K562 (cell line): ENCODE data around the gene RBM28. TPM values are rescaled to one million over a fixed set of nuclear protein-coding genes. Genes with fewer than 3 reads are reported as not detected.
A peak's percentile ranks its signal among the peaks of the same experiment; 100 is the strongest.

Source experiments
- ATAC-seq: fragments of 200-7000 bp; cut with Tn5 transposase; 3 replicates; pipeline ENCODE4 v1.9.1; 2020; ENCODE audit warnings: moderate library complexity
- BruUV-seq: library from RNA; stranded (reverse); fragments of 400-500 nt; replicated peaks from 2 replicates; lab custom pipeline; 2021; lab: Mats Ljungman, UMichigan
- CTCF ChIA-PET: fragments of 300-600 bp; formaldehyde crosslinking; extraction: SDS; loops from one replicate; lab custom pipeline; 2021; ENCODE audit warnings: low intra/inter-chr PET ratio; lab: Yijun Ruan, JAX
- POLR2A ChIA-PET: fragments of 300-600, 350-650 bp; sonication (Branson Sonifier 250); formaldehyde crosslinking; extraction: SDS; loops from one replicate; lab custom pipeline; 2021; ENCODE audit warnings: antibody characterized with exemption, inconsistent platforms; lab: Yijun Ruan, JAX
- DNase-seq, 4 experiments: peaks; one replicate each; pipeline versions ENCODE4 v3.0.0 to v3.0.0-alpha.2; 2011 to 2018; ENCODE audit warnings: low spot score in 3 of 4, mixed read lengths in 3 of 4; ENCODE audit errors: extremely low read depth in 1 of 4
- FAIRE-seq: peaks from 2 replicates; lab custom pipeline; 2011; peaks lifted over from hg19 to GRCh38; lab: Jason Lieb, UNC
- H2AFZ ChIP-seq: 2 replicates; pipeline ENCODE4 v1.6.0; 2011; ENCODE audit warnings: low read depth, low read length, control low read depth, inconsistent platforms
- H3K27ac ChIP-seq: fragments of 200-600 bp; 3 replicates; pipeline ENCODE4 v1.8.0; 2011; ENCODE audit warnings: low read depth, mild to moderate bottlenecking, control low read depth, inconsistent platforms, low read length, moderate library complexity, mixed read lengths; ENCODE audit errors: extremely low read depth
- H3K27me3 ChIP-seq, 2 experiments: fragments of 300-600 bp in 1 of 2; 2 replicates in 1 of 2; 3 replicates in 1 of 2; pipeline versions ENCODE4 v1.6.0 to v1.8.0; 2011; ENCODE audit warnings: inconsistent platforms in 2 of 2, low read length in 2 of 2, mild to moderate bottlenecking in 1 of 2, mixed read lengths in 1 of 2, moderate library complexity in 1 of 2; ENCODE audit not compliant: control insufficient read depth in 2 of 2, insufficient read depth in 2 of 2
- H3K36me3 ChIP-seq: fragments of 300-600 bp; 3 replicates; pipeline ENCODE4 v1.8.0; 2011; ENCODE audit warnings: mild to moderate bottlenecking, low read length, inconsistent platforms; ENCODE audit not compliant: control insufficient read depth, insufficient read depth
- H3K4me1 ChIP-seq, 2 experiments: fragments of 200-600 bp in 1 of 2; replicated peaks in 1 of 2; 2 replicates in 1 of 2; 3 replicates in 1 of 2; pipeline versions ENCODE4 v1.5.1 to v1.8.0; 2011; ENCODE audit warnings: inconsistent platforms in 2 of 2, low read length in 2 of 2, mild to moderate bottlenecking in 1 of 2, mixed read lengths in 1 of 2, moderate library complexity in 1 of 2; ENCODE audit not compliant: control insufficient read depth in 2 of 2, insufficient read depth in 2 of 2
- H3K4me2 ChIP-seq: 2 replicates; pipeline ENCODE4 v1.6.1; 2011; ENCODE audit warnings: low read length, control low read depth, inconsistent platforms, mixed read lengths; ENCODE audit not compliant: insufficient read depth
- H3K4me3 ChIP-seq: fragments of 200-600 bp; sonication (generic), shearing (Covaris generic); 2 replicates; pipeline ENCODE4 v1.5.1; 2016; ENCODE audit warnings: control low read depth, inconsistent platforms
- H3K79me2 ChIP-seq: fragments of 200-600 bp; 3 replicates; pipeline ENCODE4 v1.8.0; 2011; ENCODE audit warnings: low read length, inconsistent platforms; ENCODE audit not compliant: control insufficient read depth, insufficient read depth
- H3K9ac ChIP-seq, 2 experiments: 2 replicates each; pipeline versions ENCODE4 v1.6.0 to v1.6.1; 2011; ENCODE audit warnings: low read depth in 2 of 2, low read length in 2 of 2, control low read depth in 1 of 2, inconsistent platforms in 1 of 2, mild to moderate bottlenecking in 1 of 2, mixed read lengths in 1 of 2; ENCODE audit not compliant: insufficient read depth in 1 of 2
- H3K9me1 ChIP-seq: one replicate; pipeline ENCODE4 v1.6.0; 2011; ENCODE audit warnings: inconsistent platforms, mild to moderate bottlenecking, low read length, moderate library complexity; ENCODE audit not compliant: control insufficient read depth, insufficient read depth
- H3K9me3 ChIP-seq: replicated peaks from 2 replicates; pipeline ENCODE4 v1.5.1; 2011; ENCODE audit warnings: low read depth, low read length, inconsistent platforms; ENCODE audit not compliant: control insufficient read depth, insufficient read depth
- H4K20me1 ChIP-seq: replicated peaks from 2 replicates; pipeline ENCODE4 v1.6.1; 2011; ENCODE audit warnings: low read length, inconsistent platforms, mixed read lengths; ENCODE audit not compliant: control insufficient read depth, insufficient read depth
- CSDE1 ChIP-seq, 2 experiments: fragments of 450-650 bp; IDR thresholded peaks; 2 replicates each; pipeline ENCODE4 v1.6.1; 2016; ENCODE audit warnings: mild to moderate bottlenecking in 1 of 2
- ESRRA ChIP-seq: fragments of 450-650 bp; IDR thresholded peaks from 2 replicates; pipeline ENCODE4 v1.6.1; 2014; ENCODE audit warnings: low read depth, mild to moderate bottlenecking, moderate library complexity, borderline replicate concordance
- GATAD2B ChIP-seq: fragments of 450-650 bp; IDR thresholded peaks from 2 replicates; pipeline ENCODE4 v1.6.1; 2017; ENCODE audit warnings: mild to moderate bottlenecking, borderline replicate concordance
- RBFOX2 ChIP-seq: fragments of 200-400 bp; formaldehyde crosslinking; IDR thresholded peaks from 2 replicates; pipeline ENCODE4 v1.6.1; 2017; ENCODE audit warnings: low read depth, mild to moderate bottlenecking, low read length, moderate library complexity
- XRCC5 ChIP-seq: fragments of 200-400 bp; formaldehyde crosslinking; IDR thresholded peaks from 2 replicates; pipeline ENCODE4 v1.6.1; 2017; ENCODE audit warnings: low read depth, mild to moderate bottlenecking, low read length
- ZBED1 ChIP-seq: IDR thresholded peaks from 2 replicates; pipeline ENCODE4 v1.6.1; 2014
- ZNF76 ChIP-seq: fragments of 250-450 bp; sonication (Bioruptor Pico); IDR thresholded peaks from 2 replicates; pipeline ENCODE4 v1.4.0; 2020; ENCODE audit warnings: mild to moderate bottlenecking, moderate library complexity, borderline replicate concordance
- WGBS: fragments of 100-300 bp; shearing (Covaris generic); methylation state at CpG from one replicate; pipeline ENCODE4 v1.1.6; 2016; ENCODE audit warnings: low coverage, mixed read lengths; ENCODE audit not compliant: insufficient coverage; ENCODE audit errors: missing lambda C conversion rate; 5-methylcytosine and 5-hydroxymethylcytosine counted together
- in situ Hi-C: fragments of 300-500 bp; cut with MboI; formaldehyde crosslinking; loops from 4 replicates; pipeline ENCODE4 v1.15.0; 2018; ENCODE audit warnings: inconsistent platforms, mixed read lengths
- intact Hi-C: fragments of 100-400 bp; cut with micrococcal nuclease; formaldehyde crosslinking; loops from 2 replicates; pipeline ENCODE4 v1.14.2; 2022
- polyA plus RNA-seq, 8 experiments: library from polyadenylated mRNA; depleted of rRNA in 4 of 8; stranded (reverse) in 5 of 8; unstranded in 3 of 8; fragments of >200 nt; fragmentation: Nextera tagmentation in 2 of 8; fragmentation: Illumina TruSeq in 1 of 8; extraction: Ambion mirVana in 2 of 8; extraction: Trizol in 1 of 8; gene quantifications; 2 replicates each; pipeline versions ENCODE4 v1.2.1 to v1.2.3, GENCODE V29; 2011 to 2014; ENCODE audit warnings: inconsistent platforms in 1 of 8, missing spikeins in 1 of 8
- total RNA-seq, 7 experiments: library from RNA; depleted of rRNA in 6 of 7; stranded (reverse); fragments of >200 nt in 6 of 7; fragmentation: Illumina TruSeq in 2 of 7; extraction: Trizol in 2 of 7; gene quantifications; 2 replicates each; pipeline versions ENCODE4 v1.2.1 to v1.2.3, GENCODE V29; 2011 to 2021; ENCODE audit warnings: low replicate concordance in 1 of 7
- TF ChIP-seq, protein P1 (sequence below): fragments of 250-450 bp; sonication (Bioruptor Pico); IDR thresholded peaks from 2 replicates; pipeline ENCODE4 v1.4.0; 2020
- TF ChIP-seq, protein P2 (sequence below): fragments of 250-450 bp; sonication (Bioruptor Pico); IDR thresholded peaks from 2 replicates; pipeline ENCODE4 v1.4.0; 2020; ENCODE audit warnings: mild to moderate bottlenecking, moderate library complexity, borderline replicate concordance
- TF ChIP-seq, protein P3 (sequence below): sonication (generic); formaldehyde crosslinking; IDR thresholded peaks from 2 replicates; pipeline ENCODE4 v1.8.1; 2023; ENCODE audit warnings: mild to moderate bottlenecking, missing genetic modification reagents
- TF ChIP-seq, protein P4 (sequence below): fragments of 200-400 bp; formaldehyde crosslinking; IDR thresholded peaks from 2 replicates; pipeline ENCODE4 v1.6.1; 2017; ENCODE audit warnings: mild to moderate bottlenecking, low read depth, low read length, moderate library complexity

RBM28 gene
- total and polyA plus RNA-seq, 9 of the 15 experiments (the other 6 are each of a cell fraction or from before 2014, with no cell fraction given) = 65.8 to 213 (median 138) TPM

DNA sequence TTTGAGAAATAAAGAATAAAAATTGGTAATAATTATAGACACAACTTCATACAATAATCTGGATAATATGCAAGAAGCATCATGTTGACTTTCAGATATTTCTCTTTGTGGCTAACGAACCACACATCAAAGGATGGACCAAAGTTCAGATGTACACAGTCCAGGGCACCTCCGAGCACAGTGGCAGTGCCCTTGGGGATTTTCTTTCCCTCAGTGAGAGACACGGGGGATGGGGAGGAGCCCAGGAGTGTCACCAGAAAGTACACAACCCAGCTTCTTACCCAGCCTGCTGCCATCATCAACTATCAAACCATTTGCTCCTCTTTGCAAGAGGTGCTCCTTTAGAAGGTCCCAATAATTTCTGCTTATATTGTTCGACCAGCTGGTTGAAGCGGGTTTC, 33.2 kb downstream of the RBM28 start:
- Histone ChIP-seq H3K27me3 (no peaks in the 10 kb centered on the region), H3K9me3 (no peaks in the 10 kb centered on the region), H3K79me2 (no peaks in the 10 kb centered on the region), H3K36me3 (peaks cover 96% of the 10 kb centered on the region), H3K9me1 (no peaks in the 10 kb centered on the region), H3K27ac (no peak overlapping the region), H2AFZ (no peak overlapping the region), H3K4me2 (no peak overlapping the region), H3K4me1 (no peaks in the 10 kb centered on the region), H3K9ac (no peak overlapping the region), H3K4me3 (no peak overlapping the region), H4K20me1 (no peaks in the 10 kb centered on the region)
- BruUV-seq = TSS peak; percentile 30
- TF ChIP-seq ZBED1 = no peak
- no peak for TF ChIP-seq CSDE1 (IDR thresholded peaks at IDR 0.05)
- TF ChIP-seq, protein P1, sequence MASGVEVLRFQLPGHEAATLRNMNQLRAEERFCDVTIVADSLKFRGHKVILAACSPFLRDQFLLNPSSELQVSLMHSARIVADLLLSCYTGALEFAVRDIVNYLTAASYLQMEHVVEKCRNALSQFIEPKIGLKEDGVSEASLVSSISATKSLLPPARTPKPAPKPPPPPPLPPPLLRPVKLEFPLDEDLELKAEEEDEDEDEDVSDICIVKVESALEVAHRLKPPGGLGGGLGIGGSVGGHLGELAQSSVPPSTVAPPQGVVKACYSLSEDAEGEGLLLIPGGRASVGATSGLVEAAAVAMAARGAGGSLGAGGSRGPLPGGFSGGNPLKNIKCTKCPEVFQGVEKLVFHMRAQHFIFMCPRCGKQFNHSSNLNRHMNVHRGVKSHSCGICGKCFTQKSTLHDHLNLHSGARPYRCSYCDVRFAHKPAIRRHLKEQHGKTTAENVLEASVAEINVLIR (CRISPR knock-in tag) = no peak
- TF ChIP-seq XRCC5 = no peak
- no peak for TF ChIP-seq GATAD2B
- TF ChIP-seq ESRRA = no peak
- TF ChIP-seq RBFOX2 = no peak
- TF ChIP-seq, protein P2, sequence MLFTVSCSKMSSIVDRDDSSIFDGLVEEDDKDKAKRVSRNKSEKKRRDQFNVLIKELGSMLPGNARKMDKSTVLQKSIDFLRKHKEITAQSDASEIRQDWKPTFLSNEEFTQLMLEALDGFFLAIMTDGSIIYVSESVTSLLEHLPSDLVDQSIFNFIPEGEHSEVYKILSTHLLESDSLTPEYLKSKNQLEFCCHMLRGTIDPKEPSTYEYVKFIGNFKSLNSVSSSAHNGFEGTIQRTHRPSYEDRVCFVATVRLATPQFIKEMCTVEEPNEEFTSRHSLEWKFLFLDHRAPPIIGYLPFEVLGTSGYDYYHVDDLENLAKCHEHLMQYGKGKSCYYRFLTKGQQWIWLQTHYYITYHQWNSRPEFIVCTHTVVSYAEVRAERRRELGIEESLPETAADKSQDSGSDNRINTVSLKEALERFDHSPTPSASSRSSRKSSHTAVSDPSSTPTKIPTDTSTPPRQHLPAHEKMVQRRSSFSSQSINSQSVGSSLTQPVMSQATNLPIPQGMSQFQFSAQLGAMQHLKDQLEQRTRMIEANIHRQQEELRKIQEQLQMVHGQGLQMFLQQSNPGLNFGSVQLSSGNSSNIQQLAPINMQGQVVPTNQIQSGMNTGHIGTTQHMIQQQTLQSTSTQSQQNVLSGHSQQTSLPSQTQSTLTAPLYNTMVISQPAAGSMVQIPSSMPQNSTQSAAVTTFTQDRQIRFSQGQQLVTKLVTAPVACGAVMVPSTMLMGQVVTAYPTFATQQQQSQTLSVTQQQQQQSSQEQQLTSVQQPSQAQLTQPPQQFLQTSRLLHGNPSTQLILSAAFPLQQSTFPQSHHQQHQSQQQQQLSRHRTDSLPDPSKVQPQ (CRISPR knock-in tag) = no peak
- TF ChIP-seq, protein P3, sequence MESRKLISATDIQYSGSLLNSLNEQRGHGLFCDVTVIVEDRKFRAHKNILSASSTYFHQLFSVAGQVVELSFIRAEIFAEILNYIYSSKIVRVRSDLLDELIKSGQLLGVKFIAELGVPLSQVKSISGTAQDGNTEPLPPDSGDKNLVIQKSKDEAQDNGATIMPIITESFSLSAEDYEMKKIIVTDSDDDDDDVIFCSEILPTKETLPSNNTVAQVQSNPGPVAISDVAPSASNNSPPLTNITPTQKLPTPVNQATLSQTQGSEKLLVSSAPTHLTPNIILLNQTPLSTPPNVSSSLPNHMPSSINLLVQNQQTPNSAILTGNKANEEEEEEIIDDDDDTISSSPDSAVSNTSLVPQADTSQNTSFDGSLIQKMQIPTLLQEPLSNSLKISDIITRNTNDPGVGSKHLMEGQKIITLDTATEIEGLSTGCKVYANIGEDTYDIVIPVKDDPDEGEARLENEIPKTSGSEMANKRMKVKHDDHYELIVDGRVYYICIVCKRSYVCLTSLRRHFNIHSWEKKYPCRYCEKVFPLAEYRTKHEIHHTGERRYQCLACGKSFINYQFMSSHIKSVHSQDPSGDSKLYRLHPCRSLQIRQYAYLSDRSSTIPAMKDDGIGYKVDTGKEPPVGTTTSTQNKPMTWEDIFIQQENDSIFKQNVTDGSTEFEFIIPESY = no peak
- TF ChIP-seq, protein P4, sequence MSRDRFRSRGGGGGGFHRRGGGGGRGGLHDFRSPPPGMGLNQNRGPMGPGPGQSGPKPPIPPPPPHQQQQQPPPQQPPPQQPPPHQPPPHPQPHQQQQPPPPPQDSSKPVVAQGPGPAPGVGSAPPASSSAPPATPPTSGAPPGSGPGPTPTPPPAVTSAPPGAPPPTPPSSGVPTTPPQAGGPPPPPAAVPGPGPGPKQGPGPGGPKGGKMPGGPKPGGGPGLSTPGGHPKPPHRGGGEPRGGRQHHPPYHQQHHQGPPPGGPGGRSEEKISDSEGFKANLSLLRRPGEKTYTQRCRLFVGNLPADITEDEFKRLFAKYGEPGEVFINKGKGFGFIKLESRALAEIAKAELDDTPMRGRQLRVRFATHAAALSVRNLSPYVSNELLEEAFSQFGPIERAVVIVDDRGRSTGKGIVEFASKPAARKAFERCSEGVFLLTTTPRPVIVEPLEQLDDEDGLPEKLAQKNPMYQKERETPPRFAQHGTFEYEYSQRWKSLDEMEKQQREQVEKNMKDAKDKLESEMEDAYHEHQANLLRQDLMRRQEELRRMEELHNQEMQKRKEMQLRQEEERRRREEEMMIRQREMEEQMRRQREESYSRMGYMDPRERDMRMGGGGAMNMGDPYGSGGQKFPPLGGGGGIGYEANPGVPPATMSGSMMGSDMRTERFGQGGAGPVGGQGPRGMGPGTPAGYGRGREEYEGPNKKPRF = no peak
- TF ChIP-seq ZNF76 (CRISPR knock-in tag) = no peak
- intact Hi-C loops = no loop called here
- no peak for DNase-seq
- WGBS = 92% methylated on average over 5 of the region's 5 CpGs
- in situ Hi-C loops = no loop called here
- no peak for FAIRE-seq
- ChIA-PET POLR2A (interaction anchor here (0.9 to 1.5 kb wide), 2 partner anchors 8 to 15 kb away, joined by 3 read pairs; no protein-coding TSS in a partner anchor), CTCF (interaction anchor here (0.7 kb wide), 1 partner anchor 34 kb away, joined by 3 read pairs; no protein-coding TSS in a partner anchor)
- ATAC-seq = no peak
